Sciatic nerve (tissue), 2 donors: ENCODE measurements around the gene KRT4. TPM values are rescaled to one million over a fixed set of nuclear protein-coding genes. Genes with fewer than 3 reads are reported as not detected.

Experiments used
- ATAC-seq: fragments of 200-7000 bp; cut with Tn5 transposase; one replicate; pipeline ENCODE4 v1.9.1; 2020; ENCODE audit warnings: mild to moderate bottlenecking, moderate library complexity
- DNase-seq: peaks from one replicate; pipeline ENCODE4 v3.0.0-alpha.2; 2020; ENCODE audit warnings: low spot score
- intact Hi-C: fragments of 100-400 bp; cut with DNase I; formaldehyde crosslinking; loops from one replicate; pipeline ENCODE4 v1.14.2; 2022
- total RNA-seq: library from RNA; stranded (reverse); fragmentation: NEBNext Ultra II Directional; extraction: Animal tissue kit (Norgen Biotek cat#: 25700); gene quantifications from one replicate; pipeline ENCODE4 v1.2.1, GENCODE V29; 2021
- donor health status: DM: no; HTN: no; CAD: no.
- donor health status: DM: no; HTN: no; CAD: no.

The KRT4 gene
- total RNA-seq, 1 donor from 2014 or later: not detected

GRCh38 chr12:52837781-52838608 is 24.1 kb upstream of the KRT4 start:
- ATAC-seq (no peak), DNase-seq (no peak)
- intact Hi-C loops: no loop called here

- DNase-seq (no peak), ATAC-seq (no peak)
- intact Hi-C loops: no loop called here
Observed at GRCh38 chr12:52837413-52837741, 23.5 kb upstream of the KRT4 start.

GRCh38 chr12:52836491-52837412 is 22.8 kb upstream of the KRT4 start:
- intact Hi-C loops: no loop called here
- ATAC-seq: no peak
- DNase-seq: no peak

GRCh38 chr12:52836042-52836466 is 22.1 kb upstream of the KRT4 start:
- no peak for DNase-seq
- ATAC-seq: no peak
- intact Hi-C loops: no loop called here

GRCh38 chr12:52835271-52836041 is 21.5 kb upstream of the KRT4 start:
- no peak for DNase-seq
- intact Hi-C loops: no loop called here
- no peak for ATAC-seq

- no peak for DNase-seq
- intact Hi-C loops: no loop called here
- no peak for ATAC-seq
Observed at GRCh38 chr12:52834727-52835001, 20.7 kb upstream of the KRT4 start.

- intact Hi-C loops: no loop called here
- ATAC-seq: no peak
- DNase-seq: no peak
Observed at GRCh38 chr12:52833922-52834726, 20.2 kb upstream of the KRT4 start, which contains the start of gene KRT79. Gene KRT79 (minus strand): TSS chr12:52834311. CDS start chr12:52834260, 51 bp downstream.

GRCh38 chr12:52832985-52833905 is 19.3 kb upstream of the KRT4 start:
- DNase-seq (no peak), ATAC-seq (no peak)
- intact Hi-C loops: no loop called here

GRCh38 chr12:52832451-52832850 is 18.5 kb upstream of the KRT4 start:
- no peak for DNase-seq
- intact Hi-C loops: no loop called here
- ATAC-seq: no peak

GRCh38 chr12:52831251-52831650 is 17.3 kb upstream of the KRT4 start:
- no peak for ATAC-seq
- DNase-seq: no peak
- intact Hi-C loops: no loop called here

- no peak for ATAC-seq
- intact Hi-C loops: no loop called here
- no peak for DNase-seq
Observed at GRCh38 chr12:52829986-52830770, 16.3 kb upstream of the KRT4 start.

GRCh38 chr12:52828591-52829021 is 14.7 kb upstream of the KRT4 start:
- no peak for ATAC-seq
- intact Hi-C loops: no loop called here
- DNase-seq: no peak

GRCh38 chr12:52828156-52828555 is 14.2 kb upstream of the KRT4 start:
- no peak for ATAC-seq
- intact Hi-C loops: no loop called here
- DNase-seq: no peak

- no peak for DNase-seq
- intact Hi-C loops: no loop called here
- no peak for ATAC-seq
Observed at GRCh38 chr12:52827499-52828090, 13.7 kb upstream of the KRT4 start.

GRCh38 chr12:52826611-52827498 is 12.9 kb upstream of the KRT4 start:
- no peak for DNase-seq
- intact Hi-C loops: no loop called here

GRCh38 chr12:52825961-52826360 is 12.0 kb upstream of the KRT4 start:
- no peak for DNase-seq
- no peak for ATAC-seq
- intact Hi-C loops: no loop called here

More at GRCh38 chr12:52826611-52827498, 12.9 kb upstream of the KRT4 start:
- ATAC-seq: no peak
